ENCODE data around the gene MYLK4.

- TF ChIP-seq POLR2A (IDR thresholded peaks at IDR 0.05; ENCODE audit: low read depth) (no peak), CTCF (IDR thresholded peaks at IDR 0.05) (no peak), POLR2AphosphoS5 (IDR thresholded peaks at IDR 0.05) (no peak), EP300 (IDR thresholded peaks at IDR 0.05) (no peak)
These were observed 120.4 kb downstream of the MYLK4 start for GRCh38 chr6:2630359-2630758.
